Neutrophil (primary cell): ENCODE measurements around the gene GABRP.

ENCODE experiments used
- H3K27ac ChIP-seq: fragments of 200-600 bp; sonication (generic); 2 replicates; pipeline ENCODE4 v1.5.1; 2016; ENCODE audit warnings: mild to moderate bottlenecking, moderate library complexity
- H3K27me3 ChIP-seq: fragments of 200-600 bp; sonication (generic); 2 replicates; pipeline ENCODE4 v1.6.0; 2016; ENCODE audit warnings: mild to moderate bottlenecking
- H3K36me3 ChIP-seq: fragments of 200-600 bp; sonication (generic); 2 replicates; pipeline ENCODE4 v1.5.1; 2017
- H3K4me1 ChIP-seq, 2 experiments: fragments of 200-600 bp in 1 of 2; sonication (generic) in 1 of 2; 1 replicate in 1 of 2; 2 replicates in 1 of 2; pipeline versions ENCODE4 v1.5.1 to v1.6.1; 2013 to 2016; ENCODE audit warnings: low read depth in 1 of 2, low read length in 1 of 2, mild to moderate bottlenecking in 1 of 2, moderate library complexity in 1 of 2; ENCODE audit not compliant: control insufficient read depth in 1 of 2, insufficient read depth in 1 of 2
- H3K4me3 ChIP-seq, 2 experiments: fragments of 200-600 bp in 1 of 2; sonication (generic) in 1 of 2; 1 replicate in 1 of 2; 2 replicates in 1 of 2; pipeline ENCODE4 v1.5.1; 2013 to 2016; ENCODE audit warnings: low read depth in 1 of 2, low read length in 1 of 2, mild to moderate bottlenecking in 1 of 2, moderate library complexity in 1 of 2
- H3K9me3 ChIP-seq: fragments of 200-600 bp; sonication (generic); 2 replicates; pipeline ENCODE4 v1.5.1; 2016
- CTCF ChIP-seq: fragments of 200-600 bp; sonication (generic); IDR thresholded peaks from 2 replicates; pipeline ENCODE4 v1.5.1; 2016; ENCODE audit warnings: antibody characterized with exemption

GABRP gene

GRCh38 chr5:170836226-170836625 is 52.7 kb downstream of the GABRP start:
- TF ChIP-seq CTCF, result no peak
- Histone ChIP-seq H3K27me3 (peaks cover 14% of the 10 kb centered on the region), H3K9me3 (no peaks in the 10 kb centered on the region), H3K4me3 (no peak overlapping the region), H3K36me3 (no peaks in the 10 kb centered on the region), H3K27ac (no peak overlapping the region), H3K4me1 (no peaks in the 10 kb centered on the region)

GRCh38 chr5:170843870-170844269 is 60.3 kb downstream of the GABRP start:
- TF ChIP-seq CTCF, result no peak
- Histone ChIP-seq H3K4me3 (no peak overlapping the region), H3K36me3 (no peaks in the 10 kb centered on the region), H3K9me3 (no peaks in the 10 kb centered on the region), H3K27ac (no peak overlapping the region), H3K4me1 (no peaks in the 10 kb centered on the region), H3K27me3 (peaks cover 14% of the 10 kb centered on the region)

DNA sequence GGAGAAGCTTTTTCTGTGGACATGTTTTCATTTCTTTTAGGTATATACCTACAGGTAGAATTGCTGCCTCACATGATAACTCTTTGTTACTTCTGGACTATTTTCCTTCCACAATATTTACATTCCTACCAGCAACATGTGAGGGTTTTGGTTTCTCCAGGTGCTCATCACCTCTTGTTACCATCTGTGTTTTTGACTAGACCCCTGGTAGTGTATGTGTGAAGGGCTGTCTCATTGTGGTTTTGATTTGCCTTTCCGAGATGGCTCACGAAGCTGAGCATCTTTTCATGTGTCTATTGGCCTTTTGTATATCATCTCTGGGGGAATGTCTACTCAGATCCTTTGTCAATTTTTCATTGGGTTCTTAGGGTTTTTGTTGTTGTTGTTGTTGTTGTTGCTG is 61.1 kb downstream of the GABRP start:
- Histone ChIP-seq H3K27me3 (peaks cover 14% of the 10 kb centered on the region), H3K4me3 (no peak overlapping the region)

GRCh38 chr5:170846416-170846815 is 62.9 kb downstream of the GABRP start:
- no peaks in the 10 kb centered on the region for H3K9me3 ChIP-seq
- H3K27ac ChIP-seq, result no peak overlapping the region
- no peaks in the 10 kb centered on the region for H3K4me1 ChIP-seq
- H3K4me3 ChIP-seq, result no peak overlapping the region
- TF ChIP-seq CTCF, result no peak
- H3K36me3 ChIP-seq, result no peaks in the 10 kb centered on the region
- no peaks in the 10 kb centered on the region for H3K27me3 ChIP-seq

More for the DNA sequence above, 61.1 kb downstream of the GABRP start:
- H3K36me3 ChIP-seq, result no peaks in the 10 kb centered on the region
- TF ChIP-seq CTCF, result no peak
- H3K9me3 ChIP-seq, result no peaks in the 10 kb centered on the region
- H3K27ac ChIP-seq, result no peak overlapping the region
- no peaks in the 10 kb centered on the region for H3K4me1 ChIP-seq

DNA sequence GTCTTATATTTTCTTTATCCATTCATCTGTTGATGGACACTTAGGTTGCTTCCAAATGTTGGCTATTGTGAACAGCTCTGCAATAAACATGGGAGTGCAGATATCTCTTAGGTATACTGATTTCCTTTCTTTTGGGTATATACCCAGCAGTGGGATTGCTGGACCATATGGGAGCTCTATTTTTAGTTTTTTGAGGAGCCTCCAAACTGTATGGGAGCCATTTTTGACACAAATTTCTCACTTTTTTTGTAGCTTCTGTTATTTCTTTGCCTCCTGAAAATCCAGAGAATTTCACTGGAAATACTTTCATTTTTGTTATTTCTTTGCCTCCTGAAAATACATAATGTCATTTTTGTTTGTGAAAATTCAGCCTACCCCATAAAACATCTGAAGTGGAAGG is 63.3 kb downstream of the GABRP start:
- Histone ChIP-seq H3K36me3 (no peaks in the 10 kb centered on the region), H3K9me3 (no peaks in the 10 kb centered on the region), H3K4me3 (no peak overlapping the region), H3K4me1 (no peaks in the 10 kb centered on the region), H3K27me3 (no peaks in the 10 kb centered on the region), H3K27ac (no peak overlapping the region)
- no peak for TF ChIP-seq CTCF

- H3K27me3 ChIP-seq, result no peaks in the 10 kb centered on the region
- no peak overlapping the region for H3K4me3 ChIP-seq
- H3K27ac ChIP-seq, result no peak overlapping the region
- no peaks in the 10 kb centered on the region for H3K4me1 ChIP-seq
- no peaks in the 10 kb centered on the region for H3K36me3 ChIP-seq
- H3K9me3 ChIP-seq, result no peaks in the 10 kb centered on the region
- no peak for TF ChIP-seq CTCF
Measured at GRCh38 chr5:170848033-170848432, 64.5 kb downstream of the GABRP start.
